GM10266 (cell line): ENCODE data around the gene HIVEP2.

Source experiments
- DNase-seq: peaks from one replicate; pipeline ENCODE4 v3.0.0; 2012; ENCODE audit errors: extremely low spot score
- TF ChIP-seq, protein P1 (sequence below): IDR thresholded peaks from 2 replicates; pipeline ENCODE4 v1.5.1; 2012; ENCODE audit warnings: mild to moderate bottlenecking, low read depth; ENCODE audit not compliant: control insufficient read depth, insufficient read depth; ENCODE audit errors: missing control alignments

Gene HIVEP2

GRCh38 chr6:142884214-142885035 lies 60.6 kb downstream of the HIVEP2 start:
- TF ChIP-seq, protein P1, sequence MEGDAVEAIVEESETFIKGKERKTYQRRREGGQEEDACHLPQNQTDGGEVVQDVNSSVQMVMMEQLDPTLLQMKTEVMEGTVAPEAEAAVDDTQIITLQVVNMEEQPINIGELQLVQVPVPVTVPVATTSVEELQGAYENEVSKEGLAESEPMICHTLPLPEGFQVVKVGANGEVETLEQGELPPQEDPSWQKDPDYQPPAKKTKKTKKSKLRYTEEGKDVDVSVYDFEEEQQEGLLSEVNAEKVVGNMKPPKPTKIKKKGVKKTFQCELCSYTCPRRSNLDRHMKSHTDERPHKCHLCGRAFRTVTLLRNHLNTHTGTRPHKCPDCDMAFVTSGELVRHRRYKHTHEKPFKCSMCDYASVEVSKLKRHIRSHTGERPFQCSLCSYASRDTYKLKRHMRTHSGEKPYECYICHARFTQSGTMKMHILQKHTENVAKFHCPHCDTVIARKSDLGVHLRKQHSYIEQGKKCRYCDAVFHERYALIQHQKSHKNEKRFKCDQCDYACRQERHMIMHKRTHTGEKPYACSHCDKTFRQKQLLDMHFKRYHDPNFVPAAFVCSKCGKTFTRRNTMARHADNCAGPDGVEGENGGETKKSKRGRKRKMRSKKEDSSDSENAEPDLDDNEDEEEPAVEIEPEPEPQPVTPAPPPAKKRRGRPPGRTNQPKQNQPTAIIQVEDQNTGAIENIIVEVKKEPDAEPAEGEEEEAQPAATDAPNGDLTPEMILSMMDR, result no peak
- no peak for DNase-seq

- DNase-seq, result no peak
- TF ChIP-seq, protein P1, result no peak
Observed at GRCh38 chr6:142883011-142883410, 62.0 kb downstream of the HIVEP2 start.

DNA sequence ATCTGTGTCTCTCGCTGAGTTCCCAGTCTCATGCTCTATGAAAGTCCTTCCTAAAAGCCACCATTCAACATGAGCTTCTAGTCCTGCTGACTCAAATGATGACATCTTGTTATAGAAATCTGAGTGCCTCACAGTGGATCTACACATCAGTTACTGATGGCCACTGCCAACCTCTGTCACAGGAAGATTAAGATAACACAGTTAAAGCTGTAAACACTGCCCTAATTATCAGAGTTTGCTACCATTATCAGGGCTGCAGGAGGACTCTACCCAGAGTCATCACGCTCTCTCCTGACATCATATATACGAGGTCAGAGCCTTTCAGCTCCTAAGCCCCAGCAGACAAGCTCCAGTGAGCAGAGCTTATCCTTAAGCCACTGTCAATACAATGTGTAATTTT lies 63.2 kb downstream of the HIVEP2 start:
- TF ChIP-seq, protein P1, result no peak
- no peak for DNase-seq

DNA sequence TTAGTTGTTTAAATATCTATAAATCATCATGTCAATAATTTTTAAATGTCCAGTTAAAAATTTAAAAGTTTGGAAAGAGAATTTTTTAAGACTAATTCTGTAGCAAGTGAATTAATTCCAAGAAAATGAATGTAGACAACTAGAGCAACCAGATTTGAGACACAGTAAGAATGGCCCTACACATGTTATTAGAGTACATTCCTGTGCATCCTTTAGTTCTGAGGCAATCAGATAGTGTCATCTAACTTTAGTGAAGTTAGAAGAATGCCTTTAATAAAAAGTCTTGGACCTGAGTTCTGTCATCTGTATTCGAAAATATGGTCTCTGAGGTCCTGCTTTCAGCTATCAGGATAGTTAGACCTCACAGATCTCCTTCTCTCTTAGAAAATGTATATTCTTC lies 63.7 kb downstream of the HIVEP2 start:
- DNase-seq, result no peak
- TF ChIP-seq, protein P1, result no peak

DNA sequence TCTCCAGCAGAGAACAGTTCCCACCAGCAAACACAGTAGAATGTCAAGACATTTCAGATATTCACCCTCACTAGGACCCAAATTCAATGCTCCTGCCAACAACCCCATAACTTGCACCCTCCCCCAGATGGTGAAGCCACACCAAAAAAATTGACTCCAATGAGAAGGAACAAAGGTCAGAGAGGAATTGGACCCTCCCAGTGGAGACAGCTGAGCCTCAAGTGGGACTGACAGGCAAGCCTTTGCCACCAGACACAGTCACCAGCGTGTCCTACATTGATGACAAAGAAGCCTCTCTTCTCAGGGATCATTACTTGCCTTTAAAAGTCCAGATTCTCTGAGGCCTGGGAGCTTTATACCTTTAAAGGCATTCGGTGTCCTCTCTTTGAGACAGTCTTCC lies 64.8 kb downstream of the HIVEP2 start:
- TF ChIP-seq, protein P1, result no peak
- DNase-seq, result no peak

GRCh38 chr6:142879527-142879926 lies 65.4 kb downstream of the HIVEP2 start:
- TF ChIP-seq, protein P1, result no peak
- no peak for DNase-seq

DNA sequence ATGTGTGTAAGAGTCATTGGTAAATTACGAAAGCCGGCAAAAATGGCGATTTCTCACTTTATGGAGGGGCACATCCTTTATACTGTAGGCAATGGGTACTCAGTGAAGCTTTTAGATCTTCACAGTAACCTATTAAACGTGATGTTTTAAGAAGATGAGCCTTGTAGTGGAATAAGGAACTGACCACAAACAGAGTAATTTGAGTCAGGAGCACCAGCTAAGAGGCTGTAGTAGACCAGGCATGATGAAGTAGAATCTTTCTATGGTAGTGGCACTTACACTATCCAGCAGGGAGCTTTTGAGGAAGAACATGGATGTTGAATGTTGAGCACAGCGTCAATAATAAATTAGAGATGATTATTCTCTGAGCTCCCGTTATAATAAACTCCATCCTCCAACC lies 65.9 kb downstream of the HIVEP2 start:
- TF ChIP-seq, protein P1, result no peak
- no peak for DNase-seq
